ENCODE data around the gene LSAMP. TPM values are rescaled to one million over a fixed set of nuclear protein-coding genes. Genes with fewer than 3 reads are reported as not detected.

LSAMP gene
- polyA plus RNA-seq, 2 of the 4 experiments (the other 2 are of a cell fraction) = 0.12 to 0.53 TPM

DNA sequence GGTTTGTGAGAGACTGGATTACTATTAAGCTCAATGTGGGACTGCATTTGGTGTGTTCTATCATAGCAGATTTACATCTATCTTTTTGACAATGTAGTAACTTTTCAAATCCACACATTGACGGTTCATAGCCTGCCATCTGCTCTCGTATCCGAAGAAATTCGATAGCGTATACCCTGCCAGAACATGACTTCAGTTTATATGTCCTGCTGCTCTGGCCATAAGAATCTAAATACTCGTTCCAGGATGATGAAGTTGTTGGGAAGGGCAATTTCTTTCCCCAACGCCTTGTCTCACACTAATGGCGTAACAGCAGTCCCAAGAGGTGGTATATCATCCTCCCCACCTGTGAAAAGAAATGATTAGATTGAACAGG, 180.0 kb downstream of the LSAMP start:
- no peak overlapping the region for H3K4me2 ChIP-seq
- FAIRE-seq = no peak
- ChIA-PET CTCF (interaction anchor here (0.6 to 1.2 kb wide), 2 partner anchors 58 to 67 kb away, joined by 3 read pairs; no protein-coding TSS in a partner anchor), POLR2A (no interaction called here)
- H3K27ac ChIP-seq = no peak overlapping the region
- no peak for TF ChIP-seq KDM5A (IDR thresholded peaks at IDR 0.05)
- no peak for TF ChIP-seq BHLHE40 (IDR thresholded peaks at IDR 0.05; ENCODE audit: low read depth, low read length)
- no peak for TF ChIP-seq RARB (CRISPR knock-in tag; IDR thresholded peaks at IDR 0.05)
- no peak for TF ChIP-seq JUNB (IDR thresholded peaks at IDR 0.05)
- TF ChIP-seq KDM1A (IDR thresholded peaks at IDR 0.05; ENCODE audit: low read depth) = no peak
- no peak for DNase-seq (ENCODE audit: low read depth in 1 of 2, low spot score in 1 of 2)
- H3K4me1 ChIP-seq = no peaks in the 10 kb centered on the region
- no peak for ATAC-seq
- 26% methylated on average over 8 of the region's 8 CpGs for WGBS (ENCODE audit: missing lambda C conversion rate)
- H3K4me3 ChIP-seq = no peak overlapping the region
- no peaks in the 10 kb centered on the region for H3K9me3 ChIP-seq

DNA sequence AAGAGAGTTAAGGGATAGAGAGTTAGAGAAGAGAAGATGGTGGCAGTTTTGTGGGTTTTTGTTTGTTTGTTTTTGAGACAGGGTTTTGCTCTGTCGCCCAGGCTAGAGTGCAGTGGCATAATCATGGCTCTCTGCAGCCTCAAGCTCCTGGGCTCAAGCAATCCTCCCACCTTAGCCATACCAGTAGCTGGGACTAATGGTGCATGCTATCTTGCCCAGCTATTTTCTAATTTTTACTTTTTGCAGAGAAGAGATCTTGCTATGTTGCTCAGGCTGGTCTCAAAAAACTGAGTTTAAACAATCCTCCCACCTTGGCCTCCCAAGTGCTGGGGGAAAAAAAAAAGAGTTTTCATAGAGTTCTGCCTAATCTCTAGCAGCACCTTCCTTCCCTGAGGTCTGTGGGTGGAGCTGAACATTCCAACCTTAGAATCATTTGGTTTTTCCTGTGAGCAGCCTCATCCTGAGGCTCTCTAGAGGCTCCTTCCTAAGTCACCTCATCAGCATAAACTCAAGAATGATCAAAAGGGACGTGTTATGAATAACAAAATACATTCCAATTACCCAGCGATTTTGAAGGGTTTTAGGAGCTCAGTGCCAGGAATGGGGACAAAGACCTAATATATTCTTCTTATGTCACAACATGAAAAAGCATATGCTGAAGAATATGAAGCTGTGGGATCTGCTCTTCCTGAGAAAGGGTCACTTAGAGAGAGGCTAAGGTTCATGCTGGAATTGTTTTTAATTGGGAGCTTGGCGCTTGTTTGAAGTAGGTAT, 180.6 kb downstream of the LSAMP start:
- no peak overlapping the region for H3K4me3 ChIP-seq
- H3K27ac ChIP-seq = no peak overlapping the region
- 4% methylated on average over 4 of the region's 4 CpGs for WGBS (ENCODE audit: missing lambda C conversion rate)
- TF ChIP-seq CHD4 (IDR thresholded peaks at IDR 0.05; ENCODE audit: borderline replicate concordance) = no peak
- TF ChIP-seq FOXS1 (CRISPR knock-in tag; IDR thresholded peaks at IDR 0.05) = no peak
- TF ChIP-seq, protein P1, sequence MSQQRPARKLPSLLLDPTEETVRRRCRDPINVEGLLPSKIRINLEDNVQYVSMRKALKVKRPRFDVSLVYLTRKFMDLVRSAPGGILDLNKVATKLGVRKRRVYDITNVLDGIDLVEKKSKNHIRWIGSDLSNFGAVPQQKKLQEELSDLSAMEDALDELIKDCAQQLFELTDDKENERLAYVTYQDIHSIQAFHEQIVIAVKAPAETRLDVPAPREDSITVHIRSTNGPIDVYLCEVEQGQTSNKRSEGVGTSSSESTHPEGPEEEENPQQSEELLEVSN (IDR thresholded peaks at IDR 0.05; ENCODE audit: borderline replicate concordance, low read depth) = no peak
- TF ChIP-seq CBX8 (IDR thresholded peaks at IDR 0.05) = no peak
- TF ChIP-seq CBX2 (IDR thresholded peaks at IDR 0.05; ENCODE audit: borderline replicate concordance, low read depth) = no peak
- TF ChIP-seq EP300 (IDR thresholded peaks at IDR 0.05) = no peak
- POLR2A ChIA-PET = no interaction called here
- no peaks in the 10 kb centered on the region for H3K9me3 ChIP-seq
- CTCF ChIA-PET = interaction anchor here (0.6 to 1.4 kb wide), 3 partner anchors 32 to 66 kb away, joined by 3 read pairs; no protein-coding TSS in a partner anchor
- no peak for ATAC-seq
- DNase-seq (ENCODE audit: low read depth in 1 of 2, low spot score in 1 of 2) = no peak
- no peak overlapping the region for H3K4me2 ChIP-seq
- no peak for FAIRE-seq
- no peaks in the 10 kb centered on the region for H3K4me1 ChIP-seq

GRCh38 chr3:116263842-116264545, 181.3 kb downstream of the LSAMP start:
- Histone ChIP-seq H3K4me3 (no peak overlapping the region), H3K4me2 (no peak overlapping the region), H3K9me3 (no peaks in the 10 kb centered on the region), H3K4me1 (no peaks in the 10 kb centered on the region), H3K27ac (no peak overlapping the region)
- no peak for TF ChIP-seq KDM1A (IDR thresholded peaks at IDR 0.05; ENCODE audit: low read depth)
- TF ChIP-seq NR3C1 (IDR thresholded peaks at IDR 0.05) = no peak
- no peak for TF ChIP-seq HEYL (CRISPR knock-in tag; IDR thresholded peaks at IDR 0.05)
- TF ChIP-seq MAZ (IDR thresholded peaks at IDR 0.05; ENCODE audit: borderline replicate concordance, low read depth, low read length) = no peak
- no peak for TF ChIP-seq JUNB (IDR thresholded peaks at IDR 0.05)
- TF ChIP-seq, protein P2, sequence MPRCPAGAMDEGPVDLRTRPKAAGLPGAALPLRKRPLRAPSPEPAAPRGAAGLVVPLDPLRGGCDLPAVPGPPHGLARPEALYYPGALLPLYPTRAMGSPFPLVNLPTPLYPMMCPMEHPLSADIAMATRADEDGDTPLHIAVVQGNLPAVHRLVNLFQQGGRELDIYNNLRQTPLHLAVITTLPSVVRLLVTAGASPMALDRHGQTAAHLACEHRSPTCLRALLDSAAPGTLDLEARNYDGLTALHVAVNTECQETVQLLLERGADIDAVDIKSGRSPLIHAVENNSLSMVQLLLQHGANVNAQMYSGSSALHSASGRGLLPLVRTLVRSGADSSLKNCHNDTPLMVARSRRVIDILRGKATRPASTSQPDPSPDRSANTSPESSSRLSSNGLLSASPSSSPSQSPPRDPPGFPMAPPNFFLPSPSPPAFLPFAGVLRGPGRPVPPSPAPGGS (IDR thresholded peaks at IDR 0.05) = no peak
- no peak for TF ChIP-seq POLR2AphosphoS2 (conservative IDR thresholded peaks at IDR 0.05; ENCODE audit: low read length)
- no peak for TF ChIP-seq CBX2 (IDR thresholded peaks at IDR 0.05; ENCODE audit: borderline replicate concordance, low read depth)
- TF ChIP-seq ZFP36 (IDR thresholded peaks at IDR 0.05; ENCODE audit: borderline replicate concordance, partially characterized antibody) = no peak
- no peak for TF ChIP-seq HOXB13 (CRISPR knock-in tag; IDR thresholded peaks at IDR 0.05; ENCODE audit: low read depth)
- FAIRE-seq = no peak
- ChIA-PET CTCF (interaction anchor here (0.6 to 1.4 kb wide), 3 partner anchors 31 to 1588 kb away, joined by 3 read pairs; no protein-coding TSS in a partner anchor), POLR2A (no interaction called here)
- ATAC-seq = no peak
- under 1% methylated on average over 5 of the region's 5 CpGs for WGBS (ENCODE audit: missing lambda C conversion rate)
- no peak for DNase-seq (ENCODE audit: low read depth in 1 of 2, low spot score in 1 of 2)
